K562 (cell line): ENCODE measurements around the gene ZNF106.

Experiments used
- CTCF ChIP-seq, 3 experiments: IDR thresholded peaks in 2 of 3; conservative IDR thresholded peaks in 1 of 3; 2 replicates each; pipeline ENCODE4 v1.5.1; 2011 to 2012; ENCODE audit warnings: low read length in 3 of 3, mild to moderate bottlenecking in 3 of 3, control low read depth in 2 of 3, improper control_type of control experiment in 1 of 3, inconsistent platforms in 1 of 3, low read depth in 1 of 3, mixed read lengths in 1 of 3, moderate library complexity in 1 of 3; ENCODE audit not compliant: insufficient read depth in 2 of 3
- ELF2 ChIP-seq: fragments of 250-450 bp; sonication (Bioruptor Pico); IDR thresholded peaks from 2 replicates; pipeline ENCODE4 v1.5.0; 2021; ENCODE audit warnings: mild to moderate bottlenecking
- FUS ChIP-seq: fragments of 200-400 bp; formaldehyde crosslinking; optimal IDR thresholded peaks from 2 replicates; pipeline ENCODE3; 2017; ENCODE audit warnings: low read depth, low read length
- MAX ChIP-seq: sonication (generic); formaldehyde crosslinking; IDR thresholded peaks from 2 replicates; pipeline ENCODE4 v1.9.0; 2022; ENCODE audit warnings: mild to moderate bottlenecking, missing genetic modification reagents
- POLR2A ChIP-seq: fragments of 450-650 bp; conservative IDR thresholded peaks from 2 replicates; pipeline ENCODE4 v1.6.1; 2016
- SIN3A ChIP-seq, 2 experiments: fragments of 150-350 bp in 1 of 2; IDR thresholded peaks; 2 replicates each; pipeline ENCODE4 v1.6.1; 2011 to 2016; ENCODE audit warnings: borderline replicate concordance in 2 of 2, low read depth in 2 of 2, low read length in 2 of 2, mild to moderate bottlenecking in 2 of 2, moderate library complexity in 2 of 2; ENCODE audit not compliant: control insufficient read depth in 1 of 2
- SIX5 ChIP-seq, 2 experiments: IDR thresholded peaks; 2 replicates each; pipeline ENCODE4 v1.6.1; 2011; ENCODE audit warnings: low read length in 2 of 2, borderline replicate concordance in 1 of 2, low read depth in 1 of 2, mild to moderate bottlenecking in 1 of 2, moderate library complexity in 1 of 2; ENCODE audit not compliant: insufficient read depth in 1 of 2
- SMARCA4 ChIP-seq: fragments of 450-650 bp; IDR thresholded peaks from 2 replicates; pipeline ENCODE4 v1.6.1; 2016
- SMC3 ChIP-seq: conservative IDR thresholded peaks from 2 replicates; pipeline ENCODE4 v1.6.1; 2011; ENCODE audit warnings: low read depth, low read length, improper control_type of control experiment; ENCODE audit not compliant: insufficient read depth
- TBL1XR1 ChIP-seq, 2 experiments: IDR thresholded peaks; 2 replicates each; pipeline ENCODE4 v1.6.1; 2012; ENCODE audit warnings: improper control_type of control experiment in 2 of 2, low read length in 2 of 2, mild to moderate bottlenecking in 1 of 2
- TBP ChIP-seq: optimal IDR thresholded peaks from 2 replicates; pipeline ENCODE3; 2011; ENCODE audit warnings: low read depth, low read length, improper control_type of control experiment
- TEAD4 ChIP-seq, 2 experiments: sonication (generic) in 1 of 2; formaldehyde crosslinking in 1 of 2; IDR thresholded peaks; 2 replicates each; pipeline versions ENCODE4 v1.6.1 to v1.8.0; 2012 to 2022; ENCODE audit warnings: borderline replicate concordance in 1 of 2, inconsistent platforms in 1 of 2, low read length in 1 of 2, mild to moderate bottlenecking in 1 of 2, missing genetic modification reagents in 1 of 2
- ZNF318 ChIP-seq, 2 experiments: fragments of 450-650 bp; IDR thresholded peaks; 2 replicates each; pipeline ENCODE4 v1.6.1; 2016; ENCODE audit warnings: mild to moderate bottlenecking in 2 of 2, borderline replicate concordance in 1 of 2, low read depth in 1 of 2, moderate library complexity in 1 of 2

GRCh38 chr15:42494998-42495360 is 4.0 kb upstream of the ZNF106 start:
- no peak for TF ChIP-seq POLR2A
- no peak for TF ChIP-seq TEAD4 (IDR thresholded peaks at IDR 0.05; ENCODE audit: low read length)
- no peak for TF ChIP-seq TEAD4 (CRISPR knock-in tag; IDR thresholded peaks at IDR 0.05; ENCODE audit: borderline replicate concordance)
- TF ChIP-seq ELF2, result no peak
- no peak for TF ChIP-seq ZNF318 (IDR thresholded peaks at IDR 0.05; ENCODE audit: borderline replicate concordance in 1 of 2, low read depth in 1 of 2)
- TF ChIP-seq SMC3, result no peak
- no peak for TF ChIP-seq TBP
- TF ChIP-seq CTCF (IDR thresholded peaks at IDR 0.05 in 2 of 3, conservative IDR thresholded peaks at IDR 0.05 in 1 of 3; ENCODE audit: insufficient read depth in 2 of 3, low read depth in 1 of 3, low read length in 3 of 3), result no peak
- TF ChIP-seq TBL1XR1 (IDR thresholded peaks at IDR 0.05; ENCODE audit: low read length in 2 of 2), result no peak
- no peak for TF ChIP-seq SIN3A (IDR thresholded peaks at IDR 0.05; ENCODE audit: borderline replicate concordance in 2 of 2, control insufficient read depth in 1 of 2, low read depth in 2 of 2, low read length in 2 of 2)
- no peak for TF ChIP-seq FUS
- TF ChIP-seq SIX5 (IDR thresholded peaks at IDR 0.05; ENCODE audit: borderline replicate concordance in 1 of 2, insufficient read depth in 1 of 2, low read depth in 1 of 2, low read length in 2 of 2), result no peak
- no peak for TF ChIP-seq MAX
- TF ChIP-seq SMARCA4, result no peak
